ENCODE data around the gene RRP36.

Gene RRP36

DNA sequence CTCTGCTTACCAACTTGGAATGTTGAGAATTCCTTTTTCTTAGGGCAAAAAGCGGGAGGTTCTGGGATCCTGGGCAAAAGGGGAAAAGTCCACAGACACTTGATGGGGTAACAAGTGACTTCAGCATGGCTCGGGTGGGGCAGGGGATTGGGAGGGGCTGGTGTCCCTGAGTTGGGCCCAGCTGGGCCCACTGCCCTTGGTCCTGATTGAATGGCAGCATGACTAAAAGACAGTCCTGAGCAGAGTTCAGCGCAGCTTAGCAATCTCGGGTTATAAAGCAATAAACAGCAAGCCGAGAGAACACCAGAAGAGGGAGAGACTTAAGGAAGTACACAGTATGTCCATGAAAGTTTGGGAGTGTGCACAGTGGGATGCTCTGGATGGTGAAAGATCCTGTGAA, 31.5 kb upstream of the RRP36 start:
- TF ChIP-seq FOXP2 (optimal IDR thresholded peaks at IDR 0.05; ENCODE audit: borderline replicate concordance, extremely low read depth, extremely low read length, insufficient read depth) (no peak), POLR2AphosphoS5 (IDR thresholded peaks at IDR 0.05; ENCODE audit: low read depth, low read length) (no peak), TAF1 (IDR thresholded peaks at IDR 0.05; ENCODE audit: borderline replicate concordance, insufficient read depth, low read length) (no peak), SIN3A (IDR thresholded peaks at IDR 0.05; ENCODE audit: borderline replicate concordance, insufficient read depth, low read length) (no peak)
- TF ChIP-seq, protein P1, sequence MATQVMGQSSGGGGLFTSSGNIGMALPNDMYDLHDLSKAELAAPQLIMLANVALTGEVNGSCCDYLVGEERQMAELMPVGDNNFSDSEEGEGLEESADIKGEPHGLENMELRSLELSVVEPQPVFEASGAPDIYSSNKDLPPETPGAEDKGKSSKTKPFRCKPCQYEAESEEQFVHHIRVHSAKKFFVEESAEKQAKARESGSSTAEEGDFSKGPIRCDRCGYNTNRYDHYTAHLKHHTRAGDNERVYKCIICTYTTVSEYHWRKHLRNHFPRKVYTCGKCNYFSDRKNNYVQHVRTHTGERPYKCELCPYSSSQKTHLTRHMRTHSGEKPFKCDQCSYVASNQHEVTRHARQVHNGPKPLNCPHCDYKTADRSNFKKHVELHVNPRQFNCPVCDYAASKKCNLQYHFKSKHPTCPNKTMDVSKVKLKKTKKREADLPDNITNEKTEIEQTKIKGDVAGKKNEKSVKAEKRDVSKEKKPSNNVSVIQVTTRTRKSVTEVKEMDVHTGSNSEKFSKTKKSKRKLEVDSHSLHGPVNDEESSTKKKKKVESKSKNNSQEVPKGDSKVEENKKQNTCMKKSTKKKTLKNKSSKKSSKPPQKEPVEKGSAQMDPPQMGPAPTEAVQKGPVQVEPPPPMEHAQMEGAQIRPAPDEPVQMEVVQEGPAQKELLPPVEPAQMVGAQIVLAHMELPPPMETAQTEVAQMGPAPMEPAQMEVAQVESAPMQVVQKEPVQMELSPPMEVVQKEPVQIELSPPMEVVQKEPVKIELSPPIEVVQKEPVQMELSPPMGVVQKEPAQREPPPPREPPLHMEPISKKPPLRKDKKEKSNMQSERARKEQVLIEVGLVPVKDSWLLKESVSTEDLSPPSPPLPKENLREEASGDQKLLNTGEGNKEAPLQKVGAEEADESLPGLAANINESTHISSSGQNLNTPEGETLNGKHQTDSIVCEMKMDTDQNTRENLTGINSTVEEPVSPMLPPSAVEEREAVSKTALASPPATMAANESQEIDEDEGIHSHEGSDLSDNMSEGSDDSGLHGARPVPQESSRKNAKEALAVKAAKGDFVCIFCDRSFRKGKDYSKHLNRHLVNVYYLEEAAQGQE (IDR thresholded peaks at IDR 0.05; ENCODE audit: insufficient read depth in 1 of 2, low read depth in 2 of 2, low read length in 2 of 2), result no peak

DNA sequence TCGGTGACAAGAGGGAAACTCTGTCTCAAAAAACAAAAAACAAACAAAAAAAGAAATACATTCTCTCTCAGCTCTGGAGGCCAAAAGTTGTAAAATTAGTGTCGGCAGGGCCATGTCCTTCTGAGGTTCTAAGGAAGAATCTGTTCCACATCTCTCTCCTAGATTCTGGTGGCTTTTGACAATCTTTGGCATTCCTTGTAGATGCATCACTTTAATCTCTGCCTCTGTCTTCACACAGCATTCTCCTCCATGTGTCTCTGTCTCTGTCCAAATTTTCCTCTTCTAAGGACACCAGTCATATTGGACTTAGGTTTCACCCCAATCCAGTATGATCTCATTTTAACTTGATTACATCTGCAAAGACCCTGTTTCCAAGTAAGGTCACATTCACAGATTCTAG, 28.0 kb upstream of the RRP36 start:
- TF ChIP-seq SIN3A (IDR thresholded peaks at IDR 0.05; ENCODE audit: borderline replicate concordance, insufficient read depth, low read length) (no peak), FOXP2 (optimal IDR thresholded peaks at IDR 0.05; ENCODE audit: borderline replicate concordance, extremely low read depth, extremely low read length, insufficient read depth) (no peak), TAF1 (IDR thresholded peaks at IDR 0.05; ENCODE audit: borderline replicate concordance, insufficient read depth, low read length) (no peak), POLR2AphosphoS5 (IDR thresholded peaks at IDR 0.05; ENCODE audit: low read depth, low read length) (no peak)
- TF ChIP-seq, protein P1 (IDR thresholded peaks at IDR 0.05; ENCODE audit: insufficient read depth in 1 of 2, low read depth in 2 of 2, low read length in 2 of 2), result no peak

DNA sequence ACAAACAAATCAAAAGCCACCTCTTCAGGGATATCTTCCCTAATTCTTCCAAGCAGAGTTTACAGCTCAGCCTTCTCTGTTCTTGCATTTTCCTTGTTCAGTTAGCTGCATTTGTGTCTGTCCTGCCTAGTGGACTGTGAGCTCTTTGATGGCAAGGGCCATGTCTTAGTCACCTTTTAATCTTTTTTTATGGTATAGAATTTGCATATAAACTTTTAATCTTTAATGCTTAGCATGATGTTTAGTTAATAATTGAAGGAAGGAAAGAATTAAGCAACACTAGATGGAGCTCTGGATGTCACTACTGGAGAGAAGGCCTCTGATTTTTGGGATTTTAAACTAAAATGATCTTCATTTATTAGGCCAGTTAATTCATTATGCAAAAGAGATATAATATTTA, 24.9 kb upstream of the RRP36 start:
- no peak for TF ChIP-seq POLR2AphosphoS5 (IDR thresholded peaks at IDR 0.05; ENCODE audit: low read depth, low read length)
- no peak for TF ChIP-seq TAF1 (IDR thresholded peaks at IDR 0.05; ENCODE audit: borderline replicate concordance, insufficient read depth, low read length)

DNA sequence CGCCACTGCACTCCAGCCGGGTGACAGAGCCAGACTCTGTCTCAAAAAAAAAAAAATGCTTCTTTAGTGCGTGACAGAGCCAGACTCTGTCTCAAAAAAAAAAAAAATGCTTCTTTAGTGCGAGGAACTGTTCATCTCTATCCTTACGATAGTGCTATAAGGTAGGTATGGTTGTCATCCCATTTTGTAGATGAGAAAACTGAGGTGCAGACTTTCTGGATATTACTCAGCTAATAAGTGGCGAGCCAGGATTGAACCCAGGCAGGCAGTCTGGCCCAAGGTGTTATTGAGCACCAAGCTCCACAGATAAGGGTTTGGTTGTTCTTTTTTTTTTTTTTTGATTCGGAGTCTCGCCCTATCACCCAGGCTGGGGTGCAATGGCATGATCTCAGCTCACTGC, 19.6 kb upstream of the RRP36 start:
- TF ChIP-seq, protein P1 (IDR thresholded peaks at IDR 0.05; ENCODE audit: insufficient read depth in 1 of 2, low read depth in 2 of 2, low read length in 2 of 2), result no peak
- TF ChIP-seq FOXP2 (optimal IDR thresholded peaks at IDR 0.05; ENCODE audit: borderline replicate concordance, extremely low read depth, extremely low read length, insufficient read depth), result no peak
- TF ChIP-seq TAF1 (IDR thresholded peaks at IDR 0.05; ENCODE audit: borderline replicate concordance, insufficient read depth, low read length), result no peak
- TF ChIP-seq SIN3A (IDR thresholded peaks at IDR 0.05; ENCODE audit: borderline replicate concordance, insufficient read depth, low read length), result no peak
- TF ChIP-seq POLR2AphosphoS5 (IDR thresholded peaks at IDR 0.05; ENCODE audit: low read depth, low read length), result no peak

DNA sequence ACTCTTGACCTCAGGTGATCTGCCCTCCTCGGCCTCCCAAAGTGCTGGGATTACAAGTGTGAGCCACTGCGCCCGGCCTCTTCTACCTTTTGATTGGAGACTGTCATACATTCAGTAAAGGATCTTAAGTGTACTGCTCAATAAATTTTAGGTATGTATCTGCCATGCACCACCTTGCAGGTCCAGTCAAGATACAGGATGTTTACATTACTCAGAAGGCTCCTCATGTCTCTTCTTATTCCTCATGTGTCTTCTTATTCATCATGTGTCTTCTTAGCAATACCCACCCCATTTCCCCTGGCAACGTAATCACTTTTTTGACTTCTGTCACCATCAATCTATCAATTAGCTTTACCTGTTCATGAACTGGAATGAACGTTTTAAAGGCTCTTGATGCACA, 15.6 kb upstream of the RRP36 start:
- TF ChIP-seq SIN3A (IDR thresholded peaks at IDR 0.05; ENCODE audit: borderline replicate concordance, insufficient read depth, low read length) (no peak), POLR2AphosphoS5 (IDR thresholded peaks at IDR 0.05; ENCODE audit: low read depth, low read length) (no peak), FOXP2 (optimal IDR thresholded peaks at IDR 0.05; ENCODE audit: borderline replicate concordance, extremely low read depth, extremely low read length, insufficient read depth) (no peak), TAF1 (IDR thresholded peaks at IDR 0.05; ENCODE audit: borderline replicate concordance, insufficient read depth, low read length) (no peak)
- TF ChIP-seq, protein P1 (IDR thresholded peaks at IDR 0.05; ENCODE audit: insufficient read depth in 1 of 2, low read depth in 2 of 2, low read length in 2 of 2), result no peak

Measured in PFSK-1 (cell line).